Activated naive CD8-positive, alpha-beta T cell treated with anti-CD3 and anti-CD28 coated beads for 36 hours (primary cell): ENCODE measurements around the gene CCDC90B. TPM values are rescaled to one million over a fixed set of nuclear protein-coding genes. Genes with fewer than 3 reads are reported as not detected.

Source experiments
- DNase-seq: peaks from one replicate; pipeline ENCODE4 v3.0.0; 2021
- H3K27ac Mint-ChIP-seq: one replicate; pipeline ENCODE4 v1.8.0; 2022; ENCODE audit warnings: mild to moderate bottlenecking, moderate library complexity, mixed read lengths
- H3K27me3 Mint-ChIP-seq: one replicate; pipeline ENCODE4 v1.8.0; 2022; ENCODE audit warnings: mild to moderate bottlenecking, mixed read lengths
- H3K36me3 Mint-ChIP-seq: one replicate; pipeline ENCODE4 v1.8.0; 2021; ENCODE audit warnings: mild to moderate bottlenecking, mixed read lengths
- H3K4me1 Mint-ChIP-seq: one replicate; pipeline ENCODE4 v1.8.0; 2021; ENCODE audit warnings: mixed read lengths
- H3K4me3 Mint-ChIP-seq: one replicate; pipeline ENCODE4 v1.8.0; 2022; ENCODE audit warnings: mild to moderate bottlenecking, moderate library complexity, mixed read lengths
- H3K9me3 Mint-ChIP-seq: one replicate; pipeline ENCODE4 v1.8.0; 2022; ENCODE audit warnings: mixed read lengths
- total RNA-seq, 2 experiments: library from RNA; stranded (reverse); gene quantifications; one replicate each; pipeline ENCODE4 v1.2.3, GENCODE V29; 2021

Gene CCDC90B
- total RNA-seq, 2 experiments from 2014 or later = 29.0 to 32.0 TPM

- H3K36me3 Mint-ChIP-seq = no peaks in the 10 kb centered on the region
- DNase-seq = no peak
- H3K27me3 Mint-ChIP-seq = no peaks in the 10 kb centered on the region
- no peak overlapping the region for H3K27ac Mint-ChIP-seq
- H3K4me3 Mint-ChIP-seq = no peak overlapping the region
- H3K9me3 Mint-ChIP-seq = no peaks in the 10 kb centered on the region
- H3K4me1 Mint-ChIP-seq = no peaks in the 10 kb centered on the region
These were observed 64.5 kb downstream of the CCDC90B start for GRCh38 chr11:83221694-83222093.

- Mint-ChIP-seq H3K4me1 (no peaks in the 10 kb centered on the region), H3K36me3 (peaks cover 2% of the 10 kb centered on the region)
These were observed 65.9 kb downstream of the CCDC90B start for GRCh38 chr11:83220260-83220659.

GRCh38 chr11:83219095-83219494 is 67.1 kb downstream of the CCDC90B start:
- DNase-seq = no peak
- Mint-ChIP-seq H3K4me3 (no peak overlapping the region), H3K4me1 (no peaks in the 10 kb centered on the region), H3K36me3 (peaks cover 5% of the 10 kb centered on the region), H3K27me3 (no peaks in the 10 kb centered on the region), H3K9me3 (no peaks in the 10 kb centered on the region), H3K27ac (no peak overlapping the region)

More at GRCh38 chr11:83220260-83220659, 65.9 kb downstream of the CCDC90B start:
- H3K27me3 Mint-ChIP-seq = no peaks in the 10 kb centered on the region
- H3K9me3 Mint-ChIP-seq = no peaks in the 10 kb centered on the region
- no peak for DNase-seq
- H3K27ac Mint-ChIP-seq = no peak overlapping the region
- H3K4me3 Mint-ChIP-seq = no peak overlapping the region

Other genes with a start within 250 kb of the CCDC90B start
- 10 to 100 TPM; 23.1 to 23.4 TPM for gene RAB30, start 214.5 kb downstream of the CCDC90B start, total RNA-seq
- gene PCF11, start 129.2 kb downstream of the CCDC90B start, total RNA-seq = 10 to 100 TPM; 49.3 to 51.9 TPM
- 1 to 10 TPM; 7.4 to 7.5 TPM for gene ANKRD42, start 92.7 kb downstream of the CCDC90B start, total RNA-seq